Hematopoietic multipotent progenitor cell treated with erythropoietin and hydrocortisone succinate and interleukin-3 and kit ligand, for 8 days (in vitro differentiated cells): Measurements from ENCODE around the gene MNX1.

Experiments used
- DNase-seq: peaks from one replicate; pipeline ENCODE4 v3.0.0-alpha.2; 2015

MNX1 gene

DNA sequence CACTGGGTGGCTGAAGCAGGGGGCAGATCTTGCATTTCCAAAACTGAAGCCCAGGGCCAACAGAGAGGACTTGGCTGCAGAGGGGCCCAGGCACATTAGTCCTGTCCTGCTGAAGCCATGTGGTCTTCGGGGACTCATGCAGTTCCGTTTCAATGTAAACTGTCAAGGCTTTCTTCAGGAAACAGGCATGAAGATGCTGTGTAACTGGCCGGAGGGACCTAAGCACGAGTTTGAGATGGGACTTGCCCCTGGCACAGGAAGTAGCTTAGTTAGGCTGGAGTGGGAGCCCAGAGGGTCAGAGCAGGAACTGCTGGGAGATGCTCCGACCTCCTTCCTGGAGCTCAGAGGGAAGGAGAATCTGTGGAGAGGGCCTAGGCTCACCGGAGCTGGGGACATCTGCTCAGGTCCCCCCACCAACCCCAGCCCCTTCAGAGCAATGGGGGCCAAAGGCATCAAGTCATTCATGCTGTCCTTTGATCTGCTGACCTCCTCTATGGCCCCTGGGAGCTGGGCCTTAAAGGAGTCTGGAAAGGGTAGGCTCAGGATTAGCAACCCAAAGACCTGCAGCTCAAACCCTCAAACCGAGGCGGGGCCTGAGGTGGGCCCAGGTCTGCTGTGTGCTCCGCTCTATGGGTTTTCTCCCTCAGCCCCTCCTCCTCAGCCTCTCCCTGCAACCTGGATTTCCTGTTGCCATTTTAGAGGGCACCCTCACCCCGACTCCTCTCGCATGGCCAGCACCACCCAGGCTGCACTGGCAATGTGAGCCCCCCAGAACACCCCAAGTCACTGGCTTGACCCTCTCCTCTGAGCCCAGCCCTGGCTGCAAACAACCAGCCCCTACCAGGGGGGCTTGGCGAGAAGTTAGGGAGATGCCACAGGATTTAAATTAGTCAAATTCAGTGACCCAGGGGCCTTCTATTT lies 4.4 kb upstream of the MNX1 start:
- no peak for DNase-seq

- DNase-seq: no peak
Measured at GRCh38 chr7:157013602-157014549, 3.4 kb upstream of the MNX1 start.

GRCh38 chr7:157013101-157013500 lies 2.6 kb upstream of the MNX1 start:
- no peak for DNase-seq

DNA sequence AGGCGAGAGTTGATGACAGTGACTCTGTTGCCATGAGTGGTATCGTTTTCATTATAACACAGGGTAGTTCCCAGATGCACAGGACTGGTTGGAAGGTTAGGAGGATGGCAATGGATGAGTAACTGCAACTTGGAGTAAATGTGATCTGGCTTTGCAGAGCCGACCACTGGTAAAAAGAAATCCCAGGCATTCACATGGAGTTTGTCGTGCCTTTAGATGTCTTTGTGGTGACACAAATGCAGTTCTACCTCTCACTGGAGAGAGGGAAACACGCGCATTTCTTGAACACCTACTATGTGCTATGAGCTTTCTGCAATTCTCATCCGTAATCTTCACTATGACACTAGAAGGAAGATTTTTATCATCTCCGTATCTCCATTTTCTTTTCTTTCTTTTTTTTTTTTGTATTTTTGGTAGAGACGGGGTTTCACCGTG lies 1.7 kb upstream of the MNX1 start:
- no peak for DNase-seq

DNA sequence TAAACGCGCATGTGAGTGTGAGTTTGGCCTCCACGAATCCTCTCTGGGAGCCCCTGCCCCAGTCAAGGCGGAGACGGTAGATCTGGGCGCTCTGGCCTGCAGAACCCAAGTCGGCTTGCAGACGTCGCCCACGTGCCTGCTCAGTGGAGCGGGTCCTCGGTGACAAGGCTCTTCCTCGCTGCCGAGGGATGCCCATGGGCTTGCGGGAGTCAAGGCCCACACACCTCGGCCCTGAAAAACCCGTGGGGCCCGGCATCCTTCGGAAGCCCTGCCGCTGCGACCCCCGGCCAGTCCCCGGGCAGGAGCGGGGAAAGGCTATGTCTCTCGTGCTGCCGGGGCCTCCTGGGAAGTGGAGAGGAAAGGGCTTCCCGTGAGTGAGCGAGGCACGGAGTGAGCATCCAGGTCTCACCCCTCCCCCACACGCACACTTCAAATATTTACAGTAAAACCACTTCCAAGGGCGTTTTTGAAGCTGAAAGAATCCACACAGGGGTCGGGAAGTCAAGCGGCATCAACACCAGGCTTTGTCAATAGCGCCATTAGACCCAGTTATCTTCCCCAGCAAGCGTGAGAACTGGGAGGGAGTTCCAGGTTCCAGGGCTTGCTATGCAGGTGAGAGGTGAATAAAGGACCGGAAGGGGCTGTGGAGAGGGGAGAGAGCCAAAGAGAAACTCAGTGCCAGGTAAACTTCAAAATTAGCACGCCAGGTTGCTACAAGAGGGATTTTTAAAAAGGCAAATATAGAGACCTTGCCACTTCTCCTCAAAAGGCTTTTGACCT lies 1.1 kb upstream of the MNX1 start:
- DNase-seq: no peak

DNA sequence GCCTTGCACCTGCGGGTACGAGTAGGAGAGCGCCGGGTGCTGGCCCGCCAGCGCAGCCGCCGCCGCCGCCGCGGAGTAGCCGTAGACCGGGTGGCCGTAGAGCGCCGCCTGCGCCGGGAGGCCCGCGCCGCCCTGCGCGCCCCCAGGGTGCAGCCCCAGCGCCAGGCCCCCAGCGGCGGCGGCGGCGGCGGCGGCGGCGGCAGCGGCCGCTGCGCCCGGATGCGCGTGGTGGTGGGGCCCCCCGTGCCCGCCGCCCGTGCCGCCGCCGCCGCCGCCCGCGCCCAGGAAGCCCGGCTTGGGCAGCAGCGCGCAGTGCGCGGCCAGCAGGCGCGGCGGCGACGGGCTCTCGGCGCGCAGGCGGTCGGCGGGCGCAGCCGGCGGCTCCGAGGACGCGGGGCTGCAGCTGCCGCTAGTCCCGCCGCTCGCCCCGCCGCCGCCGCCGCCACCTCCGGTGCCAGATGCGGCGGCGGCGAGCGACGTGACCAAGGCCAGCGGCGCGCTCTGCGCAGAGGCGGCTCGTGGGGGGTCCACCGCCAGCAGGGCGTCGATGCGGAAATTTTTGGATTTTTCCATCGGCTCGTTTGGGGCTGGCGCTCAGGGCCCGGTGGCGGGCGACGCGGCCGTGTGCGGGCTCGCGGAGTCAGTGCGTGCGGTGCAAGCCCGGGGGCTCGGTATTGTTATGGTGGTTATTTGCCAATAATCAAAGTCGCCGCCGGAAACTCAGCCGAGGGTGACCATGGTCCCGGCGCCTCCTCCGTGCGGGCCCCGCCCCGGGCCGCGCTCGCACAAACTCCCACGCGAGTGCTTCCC lies 480 bp downstream of the MNX1 start:
- no peak for DNase-seq

- DNase-seq: no peak
Measured at GRCh38 chr7:157009170-157009777, 1.2 kb downstream of the MNX1 start.

- DNase-seq: no peak
Measured at GRCh38 chr7:157008206-157009169, 2.0 kb downstream of the MNX1 start.

DNA sequence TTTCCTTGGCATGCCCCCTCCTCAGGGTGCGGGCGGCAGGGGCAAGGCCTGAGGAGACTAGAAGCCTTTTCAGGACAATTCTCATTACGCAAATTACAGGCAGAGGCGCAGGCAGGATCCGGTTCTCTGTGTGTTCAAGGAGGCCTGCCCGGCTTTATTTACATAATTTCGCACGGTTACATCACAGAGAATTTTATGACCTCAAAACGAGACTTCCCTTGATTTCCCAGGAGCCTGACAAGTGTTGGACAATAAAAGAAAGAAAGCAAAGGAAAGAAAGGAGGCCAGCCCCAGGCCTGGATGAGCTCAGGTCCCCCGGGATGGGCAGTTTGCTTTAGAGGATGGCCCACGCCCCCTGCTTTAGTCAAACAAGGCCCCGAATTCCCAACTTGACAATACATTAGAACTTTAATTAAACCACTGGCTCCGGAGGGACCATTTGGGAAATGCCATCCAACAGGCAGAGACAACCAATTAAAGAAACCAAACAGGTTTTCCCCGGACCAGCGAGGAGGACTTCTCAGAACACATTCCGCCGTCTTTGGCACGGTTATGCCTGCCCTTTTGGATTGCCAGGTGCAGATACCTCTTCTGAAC lies 2.9 kb downstream of the MNX1 start:
- DNase-seq: no peak

- DNase-seq: no peak
Measured at GRCh38 chr7:157006829-157007469, 3.5 kb downstream of the MNX1 start.

GRCh38 chr7:157006205-157006747 lies 4.2 kb downstream of the MNX1 start:
- DNase-seq: no peak

DNA sequence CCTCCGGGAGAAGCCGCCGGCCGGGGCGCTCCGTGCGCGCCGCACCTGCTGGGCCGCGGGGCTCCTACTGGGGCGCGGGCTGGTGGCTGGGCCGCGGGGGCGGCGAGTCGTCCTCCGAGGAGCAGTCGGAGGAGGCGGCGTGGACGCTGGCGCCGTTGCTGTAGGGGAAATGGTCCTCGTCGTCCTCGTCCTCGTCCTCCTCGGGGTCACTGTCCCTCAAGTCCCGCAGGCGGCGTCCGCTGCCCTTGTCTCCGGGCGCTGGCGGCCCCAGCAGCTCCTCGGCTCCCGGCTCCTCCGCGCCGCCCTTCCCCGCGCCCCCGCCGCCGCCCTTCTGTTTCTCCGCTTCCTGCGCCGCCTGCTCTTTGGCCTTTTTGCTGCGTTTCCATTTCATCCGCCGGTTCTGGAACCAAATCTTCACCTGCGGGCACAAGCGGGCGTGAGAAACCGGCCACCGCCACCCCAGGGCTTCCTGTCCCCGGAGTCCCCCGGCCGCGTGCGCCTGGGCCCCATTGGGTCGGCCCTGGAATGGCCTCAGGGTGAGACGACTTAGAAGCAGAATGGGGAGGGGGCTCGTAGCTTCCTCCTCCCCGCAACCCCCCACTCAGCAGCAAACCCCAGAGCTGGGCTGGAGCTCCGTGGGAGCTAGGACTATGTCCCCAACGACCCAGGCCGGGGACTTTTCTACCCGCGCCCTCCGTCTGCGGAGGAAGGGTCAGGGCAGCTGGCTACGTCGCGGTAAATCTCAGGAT lies 4.8 kb downstream of the MNX1 start:
- DNase-seq: no peak

GRCh38 chr7:157004521-157005455 lies 5.7 kb downstream of the MNX1 start:
- DNase-seq: no peak

GRCh38 chr7:157003756-157004520 lies 6.5 kb downstream of the MNX1 start:
- DNase-seq: no peak

GRCh38 chr7:157003445-157003755 lies 7.1 kb downstream of the MNX1 start:
- DNase-seq: no peak

DNA sequence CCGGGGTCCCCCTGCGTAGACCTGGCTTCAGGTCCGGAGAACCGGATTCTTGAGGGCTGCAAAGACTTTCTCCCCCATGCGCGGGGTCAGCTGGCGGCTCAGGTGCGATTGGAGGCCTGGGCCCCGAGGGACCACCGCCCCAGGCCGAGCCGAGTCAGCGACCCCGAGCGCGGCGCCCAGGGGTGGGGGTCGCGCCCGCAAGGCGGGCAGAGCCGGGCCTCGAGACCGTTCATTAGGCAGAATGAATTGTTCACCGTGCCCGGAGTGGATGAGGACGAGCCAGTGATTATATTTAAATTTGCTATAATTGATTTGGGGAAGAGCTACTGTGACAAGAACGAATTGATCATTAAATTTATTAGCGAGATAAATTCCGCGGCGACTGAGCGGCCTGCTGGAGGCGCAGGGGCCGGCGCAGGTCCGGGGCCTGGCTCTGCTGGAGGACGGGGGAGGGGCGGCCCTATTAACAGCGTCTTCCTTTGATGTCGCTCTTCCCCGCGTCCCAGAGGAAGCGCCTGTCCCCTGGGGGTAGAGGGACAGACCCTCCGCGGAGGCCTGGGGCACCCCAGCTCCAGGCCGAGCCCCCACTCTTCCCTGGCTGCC lies 7.5 kb downstream of the MNX1 start:
- DNase-seq: no peak
